ENCODE measurements around the gene SH3BGRL2.
"Not testable (repeated sequence)": the region's sequence is repeated elsewhere in the genome, so short reads cannot be mapped to it uniquely, and the experiment has no call there.

Gene SH3BGRL2

GRCh38 chr6:79650950-79651349 is 19.8 kb downstream of the SH3BGRL2 start:
- DNase-seq = no peak

- DNase-seq = no peak
Observed at GRCh38 chr6:79656134-79656533, 25.0 kb downstream of the SH3BGRL2 start.

GRCh38 chr6:79657238-79657637 is 26.1 kb downstream of the SH3BGRL2 start:
- no peak for DNase-seq

GRCh38 chr6:79663655-79664054 is 32.5 kb downstream of the SH3BGRL2 start:
- DNase-seq = not testable (repeated sequence)

- no peak for DNase-seq
Observed at GRCh38 chr6:79665725-79666551, 34.8 kb downstream of the SH3BGRL2 start.

- DNase-seq = no peak
Observed at GRCh38 chr6:79666634-79667033, 35.5 kb downstream of the SH3BGRL2 start.

GRCh38 chr6:79668381-79668780 is 37.3 kb downstream of the SH3BGRL2 start:
- DNase-seq = no peak

GRCh38 chr6:79669766-79670165 is 38.6 kb downstream of the SH3BGRL2 start:
- no peak for DNase-seq

- DNase-seq = no peak
Observed at GRCh38 chr6:79670789-79671188, 39.7 kb downstream of the SH3BGRL2 start.

GRCh38 chr6:79671600-79672266 is 40.6 kb downstream of the SH3BGRL2 start:
- DNase-seq = peak; percentile 10

- DNase-seq = no peak
Observed at GRCh38 chr6:79672631-79673111, 41.5 kb downstream of the SH3BGRL2 start.

GRCh38 chr6:79673947-79674346 is 42.8 kb downstream of the SH3BGRL2 start:
- no peak for DNase-seq

- DNase-seq = no peak
Observed at GRCh38 chr6:79676785-79677736, 45.9 kb downstream of the SH3BGRL2 start.

- not testable (repeated sequence) for DNase-seq
Observed at GRCh38 chr6:79682682-79683081, 51.6 kb downstream of the SH3BGRL2 start.

- no peak for DNase-seq
Observed at GRCh38 chr6:79684876-79685275, 53.7 kb downstream of the SH3BGRL2 start.

GRCh38 chr6:79686707-79687309 is 55.7 kb downstream of the SH3BGRL2 start:
- DNase-seq = no peak

GRCh38 chr6:79687759-79688158 is 56.6 kb downstream of the SH3BGRL2 start:
- no peak for DNase-seq

- DNase-seq = no peak
Observed at GRCh38 chr6:79694156-79694555, 63.0 kb downstream of the SH3BGRL2 start.

- no peak for DNase-seq
Observed at GRCh38 chr6:79694623-79695343, 63.7 kb downstream of the SH3BGRL2 start.

GRCh38 chr6:79697430-79697829 is 66.3 kb downstream of the SH3BGRL2 start:
- no peak for DNase-seq

- DNase-seq = no peak
Observed at GRCh38 chr6:79699606-79700005, 68.5 kb downstream of the SH3BGRL2 start.

- DNase-seq = no peak
Observed at GRCh38 chr6:79702691-79703090, 71.6 kb downstream of the SH3BGRL2 start.
